HG02763 (cell line): ENCODE data around the gene KRTAP1-3.
"Not testable (repeated sequence)": the region's sequence is repeated elsewhere in the genome, so short reads cannot be mapped to it uniquely, and the experiment has no call there.

Source experiments
- ATAC-seq: cut with Tn5 transposase; IDR thresholded peaks from one replicate; pipeline ENCODE4 v1.9.1; 2021; ENCODE audit warnings: mild to moderate bottlenecking, moderate library complexity; ENCODE audit not compliant: unreplicated experiment

KRTAP1-3 gene

GRCh38 chr17:41012326-41013120 is 22.2 kb downstream of the KRTAP1-3 start:
- ATAC-seq, result no peak

GRCh38 chr17:41010441-41010840 is 24.2 kb downstream of the KRTAP1-3 start:
- ATAC-seq, result no peak

GRCh38 chr17:41009936-41010335 is 24.7 kb downstream of the KRTAP1-3 start:
- no peak for ATAC-seq

- ATAC-seq, result no peak
Measured at GRCh38 chr17:41009301-41009760, 25.3 kb downstream of the KRTAP1-3 start.

GRCh38 chr17:41008811-41009210 is 25.9 kb downstream of the KRTAP1-3 start, which contains the start of gene KRTAP3-1:
KRTAP3-1 (minus strand) TSS chr17:41009128; CDS start chr17:41009074, 54 bp downstream.
- no peak for ATAC-seq

- ATAC-seq, result no peak
Measured at GRCh38 chr17:41004397-41004796, 30.3 kb downstream of the KRTAP1-3 start.

GRCh38 chr17:41003926-41004325 is 30.7 kb downstream of the KRTAP1-3 start:
- ATAC-seq, result no peak

- no peak for ATAC-seq
Measured at GRCh38 chr17:41002814-41003213, 31.9 kb downstream of the KRTAP1-3 start.

GRCh38 chr17:41001795-41002194 is 32.9 kb downstream of the KRTAP1-3 start:
- no peak for ATAC-seq

- ATAC-seq, result not testable (repeated sequence)
Measured at GRCh38 chr17:40999563-40999962, 35.1 kb downstream of the KRTAP1-3 start, which contains the start of gene KRTAP3-2. KRTAP3-2 (minus strand) TSS chr17:40999906; CDS start chr17:40999853, 53 bp downstream.

GRCh38 chr17:40997361-40997760 is 37.3 kb downstream of the KRTAP1-3 start:
- ATAC-seq, result no peak

- no peak for ATAC-seq
Measured at GRCh38 chr17:40996829-40997228, 37.8 kb downstream of the KRTAP1-3 start.

GRCh38 chr17:40995116-40995515 is 39.6 kb downstream of the KRTAP1-3 start:
- no peak for ATAC-seq

- ATAC-seq, result no peak
Measured at GRCh38 chr17:40993839-40994238, 40.8 kb downstream of the KRTAP1-3 start, which contains the start of gene KRTAP3-3. KRTAP3-3 (minus strand) TSS chr17:40994164; CDS start chr17:40994097, 67 bp downstream.

- no peak for ATAC-seq
Measured at GRCh38 chr17:40993084-40993483, 41.6 kb downstream of the KRTAP1-3 start.

GRCh38 chr17:40992666-40993065 is 42.0 kb downstream of the KRTAP1-3 start:
- no peak for ATAC-seq

- ATAC-seq, result no peak
Measured at GRCh38 chr17:40986920-40987319, 47.8 kb downstream of the KRTAP1-3 start.

- ATAC-seq, result no peak
Measured at GRCh38 chr17:40984226-40984625, 50.4 kb downstream of the KRTAP1-3 start, which contains the start of gene KRT40. KRT40 (minus strand) TSS chr17:40984326; CDS start chr17:40984273, 53 bp downstream.
